CD14-positive monocyte (primary cell): Measurements from ENCODE around the gene SERPINB13. TPM values are rescaled to one million over a fixed set of nuclear protein-coding genes. Genes with fewer than 3 reads are reported as not detected.

Experiments used
- DNase-seq, 3 donors: peaks; one replicate each; pipeline ENCODE4 v3.0.0-alpha.2; 2011 to 2022
- H2AFZ ChIP-seq: 2 replicates; pipeline ENCODE4 v1.6.0; 2012; ENCODE audit warnings: mild to moderate bottlenecking, low read depth, low read length, inconsistent platforms; ENCODE audit not compliant: insufficient read depth, poor library complexity, severe bottlenecking
- H3K27ac ChIP-seq, 2 donors: 1 replicate in 1 of 2; 2 replicates in 1 of 2; pipeline ENCODE4 v1.5.1; 2012 to 2013; ENCODE audit warnings: low read length in 2 of 2, control low read depth in 1 of 2, inconsistent platforms in 1 of 2, low read depth in 1 of 2, mild to moderate bottlenecking in 1 of 2
- H3K27me3 ChIP-seq, 2 donors: one replicate each; pipeline versions ENCODE4 v1.6.0 to v1.6.1; 2011 to 2013; ENCODE audit warnings: low read length in 2 of 2; ENCODE audit not compliant: control insufficient read depth in 2 of 2, insufficient read depth in 2 of 2
- H3K36me3 ChIP-seq, 2 donors: replicated peaks in 1 of 2; 1 replicate in 1 of 2; 2 replicates in 1 of 2; pipeline versions ENCODE4 v1.5.1 to v1.6.1; 2012 to 2013; ENCODE audit warnings: low read length in 2 of 2, control low read depth in 1 of 2, inconsistent platforms in 1 of 2, mild to moderate bottlenecking in 1 of 2; ENCODE audit not compliant: insufficient read depth in 2 of 2, control insufficient read depth in 1 of 2
- H3K4me1 ChIP-seq, 2 donors: 1 replicate in 1 of 2; 2 replicates in 1 of 2; pipeline versions ENCODE4 v1.5.1 to v1.6.1; 2012 to 2013; ENCODE audit warnings: low read length in 2 of 2, control low read depth in 1 of 2, inconsistent platforms in 1 of 2, mild to moderate bottlenecking in 1 of 2, moderate library complexity in 1 of 2; ENCODE audit not compliant: insufficient read depth in 2 of 2, control insufficient read depth in 1 of 2
- H3K4me2 ChIP-seq: replicated peaks from 2 replicates; pipeline ENCODE3; 2012; ENCODE audit warnings: low read length, moderate library complexity, mild to moderate bottlenecking; ENCODE audit not compliant: poor library complexity, severe bottlenecking; ENCODE audit errors: extremely low read depth
- H3K4me3 ChIP-seq, 3 experiments: fragments of 200-600 bp in 1 of 3; sonication (generic) in 1 of 3; replicated peaks in 1 of 3; 1 replicate in 2 of 3; 2 replicates in 1 of 3; pipeline ENCODE4 v1.5.1; 2011 to 2013; ENCODE audit warnings: low read length in 3 of 3, mild to moderate bottlenecking in 3 of 3, control low read depth in 2 of 3, low read depth in 2 of 3, inconsistent platforms in 1 of 3, moderate library complexity in 1 of 3
- H3K79me2 ChIP-seq: 2 replicates; pipeline ENCODE4 v1.6.0; 2012; ENCODE audit warnings: mild to moderate bottlenecking, control low read depth, inconsistent platforms, low read length, moderate library complexity; ENCODE audit not compliant: insufficient read depth
- H3K9ac ChIP-seq: 2 replicates; pipeline ENCODE4 v1.6.0; 2017; ENCODE audit warnings: low read length, mild to moderate bottlenecking; ENCODE audit not compliant: insufficient read depth, poor library complexity, severe bottlenecking
- H3K9me3 ChIP-seq, 2 donors: replicated peaks in 1 of 2; 1 replicate in 1 of 2; 2 replicates in 1 of 2; pipeline versions ENCODE4 v1.5.1 to v1.6.1; 2012 to 2013; ENCODE audit warnings: low read length in 2 of 2, control low read depth in 1 of 2; ENCODE audit not compliant: control insufficient read depth in 1 of 2, insufficient read depth in 1 of 2
- H4K20me1 ChIP-seq: 2 replicates; pipeline ENCODE4 v1.6.0; 2012; ENCODE audit warnings: mild to moderate bottlenecking, low read length, control low read depth, moderate library complexity; ENCODE audit not compliant: insufficient read depth
- H3K27ac Mint-ChIP-seq, 7 donors: one replicate each; pipeline ENCODE4 v1.8.0; 2020; ENCODE audit warnings: mild to moderate bottlenecking in 7 of 7, mixed read lengths in 7 of 7, moderate library complexity in 6 of 7, inconsistent platforms in 2 of 7
- H3K27me3 Mint-ChIP-seq, 3 donors: one replicate each; pipeline ENCODE4 v1.8.0; 2021 to 2022; ENCODE audit warnings: low read depth in 3 of 3, mild to moderate bottlenecking in 3 of 3, mixed read lengths in 3 of 3, moderate library complexity in 3 of 3, inconsistent platforms in 1 of 3
- H3K36me3 Mint-ChIP-seq, 2 donors: one replicate each; pipeline ENCODE4 v1.8.0; 2020; ENCODE audit warnings: mixed read lengths in 2 of 2, inconsistent platforms in 1 of 2, mild to moderate bottlenecking in 1 of 2
- H3K4me1 Mint-ChIP-seq: one replicate; pipeline ENCODE4 v1.8.0; 2020; ENCODE audit warnings: mild to moderate bottlenecking, mixed read lengths
- H3K4me3 Mint-ChIP-seq, 2 donors: one replicate each; pipeline ENCODE4 v1.8.0; 2020; ENCODE audit warnings: mild to moderate bottlenecking in 2 of 2, mixed read lengths in 2 of 2, moderate library complexity in 1 of 2
- H3K9me3 Mint-ChIP-seq, 7 donors: one replicate each; pipeline ENCODE4 v1.8.0; 2020 to 2022; ENCODE audit warnings: mixed read lengths in 7 of 7, mild to moderate bottlenecking in 6 of 7, moderate library complexity in 6 of 7, inconsistent platforms in 2 of 7
- WGBS: methylation state at CpG from one replicate; pipeline ENCODE4 v1.1.5; 2013; ENCODE audit warnings: missing lambda C conversion rate; ENCODE audit not compliant: insufficient coverage; 5-methylcytosine and 5-hydroxymethylcytosine counted together
- intact Hi-C, 2 donors: fragments of 100-400 bp; cut with micrococcal nuclease; formaldehyde crosslinking; loops; one replicate each; pipeline versions ENCODE4 v1.15.0 to v1.15.1; 2023
- polyA plus RNA-seq, 3 donors: library from polyadenylated mRNA; depleted of rRNA in 1 of 3; unstranded in 2 of 3; stranded (reverse) in 1 of 3; fragments of 300-500 nt in 2 of 3; fragments of >200 nt in 1 of 3; fragmentation: Illumina TruSeq in 2 of 3; gene quantifications; 1 replicate in 2 of 3; 2 replicates in 1 of 3; pipeline ENCODE4 v1.2.3, GENCODE V29; 2012 to 2021
- TF ChIP-seq, protein P1 (sequence below): fragments of 200-600 bp; IDR thresholded peaks from one replicate; pipeline ENCODE4 v1.8.0; 2022; ENCODE audit warnings: antibody characterized with exemption, mild to moderate bottlenecking

Gene SERPINB13
- polyA plus RNA-seq, 3 donors = not detected

DNA sequence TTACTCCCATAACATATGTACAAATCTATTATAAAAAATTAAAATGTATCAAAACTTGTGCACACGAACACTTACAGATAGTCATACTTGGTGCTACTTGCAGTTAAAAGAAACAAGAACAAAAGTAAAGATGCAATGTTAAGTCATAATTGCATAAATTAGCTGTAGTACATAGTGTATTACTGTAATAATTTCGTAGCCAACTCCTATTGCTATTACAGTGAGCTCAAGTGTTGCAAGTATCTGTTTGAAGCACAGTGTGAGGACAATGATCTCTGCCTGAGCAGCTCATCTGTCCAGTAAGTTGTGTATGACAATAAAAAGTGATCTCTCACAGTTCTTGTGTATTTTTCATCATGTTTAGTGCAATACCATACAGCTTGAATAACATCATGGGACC lies 7.5 kb upstream of the SERPINB13 start:
- H3K9me3 Mint-ChIP-seq = no peaks in the 10 kb centered on the region
- Histone ChIP-seq H4K20me1 (no peaks in the 10 kb centered on the region), H3K36me3 (no peaks in the 10 kb centered on the region), H3K4me3 (no peak overlapping the region), H3K4me1 (peaks cover 22 to 32% of the 10 kb centered on the region in 2 donors), H2AFZ (no peak overlapping the region), H3K27ac (no peak overlapping the region), H3K79me2 (no peaks in the 10 kb centered on the region), H3K9ac (no peak overlapping the region), H3K4me2 (no peak overlapping the region), H3K27me3 (no peaks in the 10 kb centered on the region), H3K9me3 (no peaks in the 10 kb centered on the region)
- peaks cover 0 to 3% (median 0%) of the 10 kb centered on the region in 3 donors for H3K27me3 Mint-ChIP-seq
- H3K27ac Mint-ChIP-seq = peak overlapping the region in 4 of 7 donors; percentile 15 to 79 (median 70)
- peaks cover 14% of the 10 kb centered on the region for H3K4me1 Mint-ChIP-seq
- intact Hi-C loops = loop anchor here (5.0 to 10.0 kb wide), 2 partner anchors 62 to 65 kb away; no protein-coding TSS in a partner anchor
- no peak overlapping the region for H3K4me3 Mint-ChIP-seq
- TF ChIP-seq, protein P1, sequence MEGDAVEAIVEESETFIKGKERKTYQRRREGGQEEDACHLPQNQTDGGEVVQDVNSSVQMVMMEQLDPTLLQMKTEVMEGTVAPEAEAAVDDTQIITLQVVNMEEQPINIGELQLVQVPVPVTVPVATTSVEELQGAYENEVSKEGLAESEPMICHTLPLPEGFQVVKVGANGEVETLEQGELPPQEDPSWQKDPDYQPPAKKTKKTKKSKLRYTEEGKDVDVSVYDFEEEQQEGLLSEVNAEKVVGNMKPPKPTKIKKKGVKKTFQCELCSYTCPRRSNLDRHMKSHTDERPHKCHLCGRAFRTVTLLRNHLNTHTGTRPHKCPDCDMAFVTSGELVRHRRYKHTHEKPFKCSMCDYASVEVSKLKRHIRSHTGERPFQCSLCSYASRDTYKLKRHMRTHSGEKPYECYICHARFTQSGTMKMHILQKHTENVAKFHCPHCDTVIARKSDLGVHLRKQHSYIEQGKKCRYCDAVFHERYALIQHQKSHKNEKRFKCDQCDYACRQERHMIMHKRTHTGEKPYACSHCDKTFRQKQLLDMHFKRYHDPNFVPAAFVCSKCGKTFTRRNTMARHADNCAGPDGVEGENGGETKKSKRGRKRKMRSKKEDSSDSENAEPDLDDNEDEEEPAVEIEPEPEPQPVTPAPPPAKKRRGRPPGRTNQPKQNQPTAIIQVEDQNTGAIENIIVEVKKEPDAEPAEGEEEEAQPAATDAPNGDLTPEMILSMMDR = no peak
- WGBS = no CpG with 5 or more reads among the region's 2 CpGs
- DNase-seq = peak in 2 of 3 donors; percentile 16 to 69
- no peaks in the 10 kb centered on the region for H3K36me3 Mint-ChIP-seq

DNA sequence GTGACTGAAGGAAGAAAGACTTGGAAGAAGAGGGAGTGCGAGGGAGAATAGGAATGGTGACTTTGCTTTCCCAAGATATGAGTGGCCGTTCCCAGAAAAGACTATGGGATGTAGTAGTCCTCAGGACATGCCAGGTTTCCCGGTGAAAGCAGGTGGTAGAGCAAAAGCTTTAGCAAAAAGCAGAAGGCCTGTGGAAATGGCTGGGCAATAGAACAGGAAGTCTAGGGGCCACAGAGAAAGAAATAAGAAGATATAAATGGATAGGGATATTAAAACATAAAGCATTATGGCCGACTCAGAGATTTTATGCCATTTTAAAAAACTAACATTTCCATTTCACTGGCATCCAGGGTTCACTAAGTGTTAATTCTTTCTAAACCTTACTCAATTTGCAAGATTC lies 1.2 kb upstream of the SERPINB13 start:
- H4K20me1 ChIP-seq = no peaks in the 10 kb centered on the region
- peak in 1 of 3 donors; percentile 12 for DNase-seq
- H3K36me3 ChIP-seq = no peaks in the 10 kb centered on the region
- TF ChIP-seq, protein P1 = no peak
- H3K4me3 ChIP-seq = no peak overlapping the region
- H3K27me3 Mint-ChIP-seq = no peaks in the 10 kb centered on the region
- no peaks in the 10 kb centered on the region for H3K36me3 Mint-ChIP-seq
- peaks cover 0 to 8% (median 4%) of the 10 kb centered on the region in 7 donors for H3K9me3 Mint-ChIP-seq
- peaks cover 43% of the 10 kb centered on the region for H3K4me1 Mint-ChIP-seq
- peak overlapping the region in 1 of 2 donors; percentile 62 for H3K4me3 Mint-ChIP-seq
- WGBS = 72% methylated on average over 3 of the region's 4 CpGs
- no peaks in the 10 kb centered on the region for H3K9me3 ChIP-seq
- H3K4me2 ChIP-seq = no peak overlapping the region
- peak overlapping the region; percentile 7 for H2AFZ ChIP-seq
- peak overlapping the region; percentile 20 to 90 (median 57) for H3K27ac Mint-ChIP-seq
- H3K79me2 ChIP-seq = no peaks in the 10 kb centered on the region
- H3K4me1 ChIP-seq = peaks cover 43 to 44% of the 10 kb centered on the region in 2 donors
- no peak overlapping the region for H3K27ac ChIP-seq
- H3K27me3 ChIP-seq = no peaks in the 10 kb centered on the region
- no peak overlapping the region for H3K9ac ChIP-seq
- intact Hi-C loops = no loop called here
